Erythroblast (primary cell): Measurements from ENCODE around the gene COX17.

ENCODE experiments used
- GATA1 ChIP-seq: IDR thresholded peaks from 2 replicates; pipeline ENCODE4 v1.6.1; 2011; ENCODE audit warnings: low read depth, mild to moderate bottlenecking, control low read depth, low read length, moderate library complexity
- POLR2A ChIP-seq: IDR thresholded peaks from 2 replicates; pipeline ENCODE4 v1.6.1; 2011; ENCODE audit warnings: mild to moderate bottlenecking, low read length

DNA sequence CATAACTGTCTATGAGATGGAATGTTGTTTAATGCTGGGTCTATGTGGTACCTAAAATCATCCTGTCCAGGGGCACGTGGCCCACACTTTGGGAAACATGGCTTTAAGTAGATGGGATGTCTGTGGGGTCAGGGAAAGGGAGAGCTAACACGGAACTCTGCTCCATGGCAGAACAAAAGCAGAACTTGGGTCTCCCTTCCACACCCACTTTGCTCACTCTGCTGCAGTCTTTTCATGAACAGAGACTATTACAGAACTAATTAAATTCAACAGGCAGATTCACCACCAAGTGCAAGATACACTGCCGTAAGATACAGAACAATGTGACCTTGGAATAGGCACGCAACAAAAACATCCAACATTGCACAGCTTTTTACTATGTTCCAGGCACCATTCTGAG is 45.0 kb downstream of the COX17 start:
- no peak for TF ChIP-seq POLR2A
- TF ChIP-seq GATA1, result no peak
